ENCODE measurements around the gene NFIB.

DNA sequence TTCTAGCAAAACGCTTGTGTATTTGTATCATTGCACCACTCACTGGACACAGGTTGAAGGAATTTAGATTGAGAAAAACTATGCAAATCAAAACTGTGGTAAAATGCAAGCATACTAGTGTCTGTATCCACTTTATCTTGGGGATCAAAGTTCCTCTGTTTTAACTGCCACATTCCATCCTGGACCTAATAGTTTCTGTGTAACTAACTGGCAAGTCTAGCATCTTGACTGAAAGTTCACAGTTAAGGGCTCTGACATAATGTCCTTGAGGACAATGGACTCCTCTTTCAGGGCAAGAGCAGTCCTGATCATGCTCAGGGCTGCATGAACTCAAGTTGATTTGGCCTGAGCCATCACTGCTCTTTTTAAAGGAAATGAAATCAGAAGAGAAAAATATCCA, 30.7 kb downstream of the NFIB start:
- TF ChIP-seq, protein P1, sequence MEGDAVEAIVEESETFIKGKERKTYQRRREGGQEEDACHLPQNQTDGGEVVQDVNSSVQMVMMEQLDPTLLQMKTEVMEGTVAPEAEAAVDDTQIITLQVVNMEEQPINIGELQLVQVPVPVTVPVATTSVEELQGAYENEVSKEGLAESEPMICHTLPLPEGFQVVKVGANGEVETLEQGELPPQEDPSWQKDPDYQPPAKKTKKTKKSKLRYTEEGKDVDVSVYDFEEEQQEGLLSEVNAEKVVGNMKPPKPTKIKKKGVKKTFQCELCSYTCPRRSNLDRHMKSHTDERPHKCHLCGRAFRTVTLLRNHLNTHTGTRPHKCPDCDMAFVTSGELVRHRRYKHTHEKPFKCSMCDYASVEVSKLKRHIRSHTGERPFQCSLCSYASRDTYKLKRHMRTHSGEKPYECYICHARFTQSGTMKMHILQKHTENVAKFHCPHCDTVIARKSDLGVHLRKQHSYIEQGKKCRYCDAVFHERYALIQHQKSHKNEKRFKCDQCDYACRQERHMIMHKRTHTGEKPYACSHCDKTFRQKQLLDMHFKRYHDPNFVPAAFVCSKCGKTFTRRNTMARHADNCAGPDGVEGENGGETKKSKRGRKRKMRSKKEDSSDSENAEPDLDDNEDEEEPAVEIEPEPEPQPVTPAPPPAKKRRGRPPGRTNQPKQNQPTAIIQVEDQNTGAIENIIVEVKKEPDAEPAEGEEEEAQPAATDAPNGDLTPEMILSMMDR (IDR thresholded peaks at IDR 0.05) = no peak
- TF ChIP-seq, protein P2, sequence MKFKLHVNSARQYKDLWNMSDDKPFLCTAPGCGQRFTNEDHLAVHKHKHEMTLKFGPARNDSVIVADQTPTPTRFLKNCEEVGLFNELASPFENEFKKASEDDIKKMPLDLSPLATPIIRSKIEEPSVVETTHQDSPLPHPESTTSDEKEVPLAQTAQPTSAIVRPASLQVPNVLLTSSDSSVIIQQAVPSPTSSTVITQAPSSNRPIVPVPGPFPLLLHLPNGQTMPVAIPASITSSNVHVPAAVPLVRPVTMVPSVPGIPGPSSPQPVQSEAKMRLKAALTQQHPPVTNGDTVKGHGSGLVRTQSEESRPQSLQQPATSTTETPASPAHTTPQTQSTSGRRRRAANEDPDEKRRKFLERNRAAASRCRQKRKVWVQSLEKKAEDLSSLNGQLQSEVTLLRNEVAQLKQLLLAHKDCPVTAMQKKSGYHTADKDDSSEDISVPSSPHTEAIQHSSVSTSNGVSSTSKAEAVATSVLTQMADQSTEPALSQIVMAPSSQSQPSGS (CRISPR knock-in tag; IDR thresholded peaks at IDR 0.05; ENCODE audit: borderline replicate concordance, low read depth) = no peak
- no peak for TF ChIP-seq GABPB1 (CRISPR knock-in tag; IDR thresholded peaks at IDR 0.05)
- TF ChIP-seq JUN (CRISPR knock-in tag; IDR thresholded peaks at IDR 0.05) = no peak
- no peak for TF ChIP-seq NR2C2 (CRISPR knock-in tag; IDR thresholded peaks at IDR 0.05)
- TF ChIP-seq, protein P3, sequence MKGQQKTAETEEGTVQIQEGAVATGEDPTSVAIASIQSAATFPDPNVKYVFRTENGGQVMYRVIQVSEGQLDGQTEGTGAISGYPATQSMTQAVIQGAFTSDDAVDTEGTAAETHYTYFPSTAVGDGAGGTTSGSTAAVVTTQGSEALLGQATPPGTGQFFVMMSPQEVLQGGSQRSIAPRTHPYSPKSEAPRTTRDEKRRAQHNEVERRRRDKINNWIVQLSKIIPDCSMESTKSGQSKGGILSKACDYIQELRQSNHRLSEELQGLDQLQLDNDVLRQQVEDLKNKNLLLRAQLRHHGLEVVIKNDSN (CRISPR knock-in tag; IDR thresholded peaks at IDR 0.05) = no peak
- no peak for TF ChIP-seq ZNF138 (CRISPR knock-in tag; conservative IDR thresholded peaks at IDR 0.05)
- TF ChIP-seq, protein P4, sequence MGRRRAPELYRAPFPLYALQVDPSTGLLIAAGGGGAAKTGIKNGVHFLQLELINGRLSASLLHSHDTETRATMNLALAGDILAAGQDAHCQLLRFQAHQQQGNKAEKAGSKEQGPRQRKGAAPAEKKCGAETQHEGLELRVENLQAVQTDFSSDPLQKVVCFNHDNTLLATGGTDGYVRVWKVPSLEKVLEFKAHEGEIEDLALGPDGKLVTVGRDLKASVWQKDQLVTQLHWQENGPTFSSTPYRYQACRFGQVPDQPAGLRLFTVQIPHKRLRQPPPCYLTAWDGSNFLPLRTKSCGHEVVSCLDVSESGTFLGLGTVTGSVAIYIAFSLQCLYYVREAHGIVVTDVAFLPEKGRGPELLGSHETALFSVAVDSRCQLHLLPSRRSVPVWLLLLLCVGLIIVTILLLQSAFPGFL (CRISPR knock-in tag; IDR thresholded peaks at IDR 0.05; ENCODE audit: borderline replicate concordance) = no peak
- TF ChIP-seq TCF7 (CRISPR knock-in tag; IDR thresholded peaks at IDR 0.05; ENCODE audit: low read depth) = no peak
- TF ChIP-seq ESRRA (CRISPR knock-in tag; IDR thresholded peaks at IDR 0.05; ENCODE audit: borderline replicate concordance) = no peak
- TF ChIP-seq GRHL2 (CRISPR knock-in tag; IDR thresholded peaks at IDR 0.05; ENCODE audit: insufficient replicate concordance, severe bottlenecking) = no peak
- no peak for TF ChIP-seq NR3C1 (CRISPR knock-in tag; conservative IDR thresholded peaks at IDR 0.05; ENCODE audit: low read depth)
- TF ChIP-seq ZNF263 (CRISPR knock-in tag; IDR thresholded peaks at IDR 0.05; ENCODE audit: low read depth) = no peak
- TF ChIP-seq, protein P5, sequence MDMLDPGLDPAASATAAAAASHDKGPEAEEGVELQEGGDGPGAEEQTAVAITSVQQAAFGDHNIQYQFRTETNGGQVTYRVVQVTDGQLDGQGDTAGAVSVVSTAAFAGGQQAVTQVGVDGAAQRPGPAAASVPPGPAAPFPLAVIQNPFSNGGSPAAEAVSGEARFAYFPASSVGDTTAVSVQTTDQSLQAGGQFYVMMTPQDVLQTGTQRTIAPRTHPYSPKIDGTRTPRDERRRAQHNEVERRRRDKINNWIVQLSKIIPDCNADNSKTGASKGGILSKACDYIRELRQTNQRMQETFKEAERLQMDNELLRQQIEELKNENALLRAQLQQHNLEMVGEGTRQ (CRISPR knock-in tag; IDR thresholded peaks at IDR 0.05) = no peak
